HepG2 (cell line): ENCODE data around the gene EML2. TPM values are rescaled to one million over a fixed set of nuclear protein-coding genes. Genes with fewer than 3 reads are reported as not detected.

Experiments used
- CENPBD1 ChIP-seq: sonication (generic); formaldehyde crosslinking; IDR thresholded peaks from 2 replicates; pipeline ENCODE4 v1.8.0; 2022; ENCODE audit warnings: missing genetic modification reagents, low read depth, mild to moderate bottlenecking, borderline replicate concordance
- FOXP1 ChIP-seq, 2 experiments: fragments of 450-650 bp in 1 of 2; IDR thresholded peaks; 2 replicates each; pipeline ENCODE4 v1.6.1; 2017 to 2018; ENCODE audit warnings: antibody characterized with exemption in 1 of 2
- GABPB1 ChIP-seq: IDR thresholded peaks from 2 replicates; pipeline ENCODE4 v1.6.1; 2016; ENCODE audit warnings: mild to moderate bottlenecking, missing genetic modification reagents, moderate library complexity, missing compliant biosample characterization
- GTF2F1 ChIP-seq: fragments of 150-350 bp; IDR thresholded peaks from 2 replicates; pipeline ENCODE4 v1.6.1; 2014; ENCODE audit warnings: low read length
- GTF3A ChIP-seq: sonication (generic); formaldehyde crosslinking; conservative IDR thresholded peaks from 2 replicates; pipeline ENCODE4 v1.4.0; 2020; ENCODE audit warnings: mild to moderate bottlenecking, missing genetic modification reagents
- NFATC3 ChIP-seq: sonication (generic); formaldehyde crosslinking; IDR thresholded peaks from 2 replicates; pipeline ENCODE4 v1.5.1; 2020; ENCODE audit warnings: mild to moderate bottlenecking, missing genetic modification reagents
- NFE2 ChIP-seq: sonication (generic); formaldehyde crosslinking; IDR thresholded peaks from 2 replicates; pipeline ENCODE4 v1.4.0; 2020; ENCODE audit warnings: missing genetic modification reagents
- RAD51 ChIP-seq: fragments of 450-650 bp; IDR thresholded peaks from 2 replicates; pipeline ENCODE4 v1.6.1; 2016; ENCODE audit warnings: borderline replicate concordance
- RELA ChIP-seq: sonication (generic); formaldehyde crosslinking; IDR thresholded peaks from 2 replicates; pipeline ENCODE4 v1.4.0; 2020; ENCODE audit warnings: missing genetic modification reagents
- SKI ChIP-seq: fragments of 450-650 bp; IDR thresholded peaks from one replicate; pipeline ENCODE4 v1.6.1; 2018; ENCODE audit warnings: mild to moderate bottlenecking; ENCODE audit not compliant: partially characterized antibody
- STAT6 ChIP-seq: sonication (generic); formaldehyde crosslinking; IDR thresholded peaks from 2 replicates; pipeline ENCODE4 v1.4.0; 2020; ENCODE audit warnings: missing genetic modification reagents, mild to moderate bottlenecking, borderline replicate concordance
- ZBTB37 ChIP-seq: sonication (generic); formaldehyde crosslinking; IDR thresholded peaks from 2 replicates; pipeline ENCODE4 v1.4.0; 2020; ENCODE audit warnings: mild to moderate bottlenecking, missing genetic modification reagents
- ZBTB4 ChIP-seq: sonication (generic); formaldehyde crosslinking; IDR thresholded peaks from 2 replicates; pipeline ENCODE4 v1.4.0; 2020; ENCODE audit warnings: missing genetic modification reagents, mild to moderate bottlenecking, borderline replicate concordance
- ZNF124 ChIP-seq: sonication (generic); formaldehyde crosslinking; IDR thresholded peaks from 2 replicates; pipeline ENCODE4 v1.4.0; 2020; ENCODE audit warnings: missing genetic modification reagents
- ZNF563 ChIP-seq: sonication (generic); formaldehyde crosslinking; IDR thresholded peaks from 2 replicates; pipeline ENCODE4 v1.8.0; 2022; ENCODE audit warnings: mild to moderate bottlenecking, moderate library complexity, missing genetic modification reagents
- ZNF788 ChIP-seq: sonication (generic); formaldehyde crosslinking; IDR thresholded peaks from 2 replicates; pipeline ENCODE4 v1.5.0; 2020; ENCODE audit warnings: mild to moderate bottlenecking, missing genetic modification reagents, borderline replicate concordance
- ZNF83 ChIP-seq: sonication (generic); formaldehyde crosslinking; IDR thresholded peaks from 2 replicates; pipeline ENCODE4 v1.4.0; 2020; ENCODE audit warnings: missing genetic modification reagents, mild to moderate bottlenecking, borderline replicate concordance
- polyA plus RNA-seq, 8 experiments: library from polyadenylated mRNA; depleted of rRNA in 3 of 8; stranded (reverse) in 7 of 8; unstranded in 1 of 8; fragments of >200 nt; fragmentation: Illumina TruSeq in 4 of 8; extraction: Trizol in 4 of 8; gene quantifications; 2 replicates each; pipeline versions ENCODE4 v1.2.1 to v1.2.3, GENCODE V29; 2011 to 2016; ENCODE audit warnings: low read depth in 4 of 8, missing spikeins in 1 of 8, mixed read lengths in 1 of 8; ENCODE audit not compliant: insufficient read depth in 1 of 8
- total RNA-seq, 5 experiments: library from RNA; depleted of rRNA; stranded (reverse); fragments of >200 nt; fragmentation: Illumina TruSeq; extraction: Trizol; gene quantifications; 2 replicates each; pipeline ENCODE4 v1.2.3, GENCODE V29; 2016; ENCODE audit warnings: low read depth in 1 of 5

EML2 gene
- total and polyA plus RNA-seq, 2 of the 13 experiments (the other 11 are each of a cell fraction or from before 2014, with no cell fraction given): 7.3 to 12.9 TPM

GRCh38 chr19:45584332-45585157 is 54.7 kb downstream of the EML2 start, which contains the start of gene OPA3 (continued):
- 0 out of 2 replicates have a peak, but pooled peaks have one; percentile 16 for TF ChIP-seq ZBTB4 (CRISPR knock-in tag)
- TF ChIP-seq GTF2F1: no peak
- TF ChIP-seq ZBTB37: no peak
- TF ChIP-seq RELA (CRISPR knock-in tag): no peak
- no peak for TF ChIP-seq NFE2
- no peak for TF ChIP-seq ZNF124 (CRISPR knock-in tag)
- TF ChIP-seq ZNF83: 0 out of 2 replicates have a peak, but pooled peaks have one; percentile 45
- no peak for TF ChIP-seq FOXP1 (IDR thresholded peaks at IDR 0.05)
- 0 out of 2 replicates have a peak, but pooled peaks have one; percentile 16 for TF ChIP-seq FOXP1 (CRISPR knock-in tag; IDR thresholded peaks at IDR 0.05)
- peak; percentile 87 for TF ChIP-seq GABPB1
- peak; percentile 45; the same call in 1 of the 2 replicates for TF ChIP-seq STAT6
- peak; percentile 65; the same call in 1 of the 2 replicates for TF ChIP-seq ZNF563 (CRISPR knock-in tag)
- no peak for TF ChIP-seq GTF3A
- no peak for TF ChIP-seq NFATC3 (CRISPR knock-in tag)
- TF ChIP-seq ZNF788 (CRISPR knock-in tag): peak; percentile 70; the same call in 1 of the 2 replicates
- TF ChIP-seq CENPBD1 (CRISPR knock-in tag): no peak
- peak; percentile 81 for TF ChIP-seq SKI
- TF ChIP-seq RAD51: peak; percentile 42; the same call in 1 of the 2 replicates
